ENCODE measurements around the gene TSPEAR. TPM values are rescaled to one million over a fixed set of nuclear protein-coding genes. Genes with fewer than 3 reads are reported as not detected.

The TSPEAR gene
- total and polyA plus RNA-seq, 2 of the 13 experiments (the other 11 are each of a cell fraction or from before 2014, with no cell fraction given): 0.07 to 0.32 TPM

DNA sequence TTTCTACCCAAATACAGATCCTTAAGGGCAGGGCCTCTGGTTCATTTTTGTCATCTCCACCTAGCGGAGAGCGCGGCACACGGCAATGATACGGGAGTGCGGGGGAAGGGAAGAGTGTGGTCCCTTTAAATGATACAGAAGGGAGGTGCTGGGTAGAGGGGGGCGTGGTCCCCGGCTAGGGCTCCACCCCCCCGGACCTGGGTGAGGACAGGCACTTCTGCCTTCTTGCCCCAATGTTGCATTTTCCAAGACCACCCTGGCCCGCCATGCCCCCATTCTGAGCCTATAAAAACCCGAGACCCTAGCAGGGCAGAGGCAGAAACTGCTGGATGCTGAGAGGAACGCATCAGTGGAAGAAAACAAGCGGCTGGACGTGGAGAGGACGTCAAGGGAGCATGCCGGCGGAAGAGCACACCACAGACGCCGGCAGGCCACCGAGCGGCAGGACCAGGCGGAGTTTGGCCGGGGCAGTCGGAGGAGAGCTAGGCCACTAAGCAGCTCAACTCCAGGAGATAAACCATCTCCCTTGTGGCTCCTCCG is 226.0 kb downstream of the TSPEAR start (continued):
- TF ChIP-seq, protein P1, sequence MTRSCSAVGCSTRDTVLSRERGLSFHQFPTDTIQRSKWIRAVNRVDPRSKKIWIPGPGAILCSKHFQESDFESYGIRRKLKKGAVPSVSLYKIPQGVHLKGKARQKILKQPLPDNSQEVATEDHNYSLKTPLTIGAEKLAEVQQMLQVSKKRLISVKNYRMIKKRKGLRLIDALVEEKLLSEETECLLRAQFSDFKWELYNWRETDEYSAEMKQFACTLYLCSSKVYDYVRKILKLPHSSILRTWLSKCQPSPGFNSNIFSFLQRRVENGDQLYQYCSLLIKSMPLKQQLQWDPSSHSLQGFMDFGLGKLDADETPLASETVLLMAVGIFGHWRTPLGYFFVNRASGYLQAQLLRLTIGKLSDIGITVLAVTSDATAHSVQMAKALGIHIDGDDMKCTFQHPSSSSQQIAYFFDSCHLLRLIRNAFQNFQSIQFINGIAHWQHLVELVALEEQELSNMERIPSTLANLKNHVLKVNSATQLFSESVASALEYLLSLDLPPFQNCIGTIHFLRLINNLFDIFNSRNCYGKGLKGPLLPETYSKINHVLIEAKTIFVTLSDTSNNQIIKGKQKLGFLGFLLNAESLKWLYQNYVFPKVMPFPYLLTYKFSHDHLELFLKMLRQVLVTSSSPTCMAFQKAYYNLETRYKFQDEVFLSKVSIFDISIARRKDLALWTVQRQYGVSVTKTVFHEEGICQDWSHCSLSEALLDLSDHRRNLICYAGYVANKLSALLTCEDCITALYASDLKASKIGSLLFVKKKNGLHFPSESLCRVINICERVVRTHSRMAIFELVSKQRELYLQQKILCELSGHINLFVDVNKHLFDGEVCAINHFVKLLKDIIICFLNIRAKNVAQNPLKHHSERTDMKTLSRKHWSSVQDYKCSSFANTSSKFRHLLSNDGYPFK (CRISPR knock-in tag; IDR thresholded peaks at IDR 0.05; ENCODE audit: borderline replicate concordance): 0 out of 2 replicates have a peak, but pooled peaks have one; percentile 42
- TF ChIP-seq ZFX (CRISPR knock-in tag; IDR thresholded peaks at IDR 0.05; ENCODE audit: low read depth) (peak; percentile 25; the same call in 1 of the 2 replicates), MIER3 (CRISPR knock-in tag; IDR thresholded peaks at IDR 0.05; ENCODE audit: borderline replicate concordance) (peak; percentile 42; the same call in 1 of the 2 replicates), RBFOX2 (IDR thresholded peaks at IDR 0.05; ENCODE audit: low read depth, low read length) (peak; percentile 71; the same call in 1 of the 2 replicates), SP4 (CRISPR knock-in tag; IDR thresholded peaks at IDR 0.05) (0 out of 2 replicates have a peak, but pooled peaks have one; percentile 43), ZNF331 (CRISPR knock-in tag; IDR thresholded peaks at IDR 0.05) (no peak), ZNF350 (CRISPR knock-in tag; IDR thresholded peaks at IDR 0.05; ENCODE audit: borderline replicate concordance, low read depth) (no peak), HDAC1 (CRISPR knock-in tag; IDR thresholded peaks at IDR 0.05) (0 out of 2 replicates have a peak, but pooled peaks have one; percentile 41), HOXA3 (CRISPR knock-in tag; IDR thresholded peaks at IDR 0.05) (peak; percentile 25; the same call in 1 of the 2 replicates), XRCC5 (optimal IDR thresholded peaks at IDR 0.05; ENCODE audit: low read length) (peak; percentile 67)
- TF ChIP-seq, protein P2, sequence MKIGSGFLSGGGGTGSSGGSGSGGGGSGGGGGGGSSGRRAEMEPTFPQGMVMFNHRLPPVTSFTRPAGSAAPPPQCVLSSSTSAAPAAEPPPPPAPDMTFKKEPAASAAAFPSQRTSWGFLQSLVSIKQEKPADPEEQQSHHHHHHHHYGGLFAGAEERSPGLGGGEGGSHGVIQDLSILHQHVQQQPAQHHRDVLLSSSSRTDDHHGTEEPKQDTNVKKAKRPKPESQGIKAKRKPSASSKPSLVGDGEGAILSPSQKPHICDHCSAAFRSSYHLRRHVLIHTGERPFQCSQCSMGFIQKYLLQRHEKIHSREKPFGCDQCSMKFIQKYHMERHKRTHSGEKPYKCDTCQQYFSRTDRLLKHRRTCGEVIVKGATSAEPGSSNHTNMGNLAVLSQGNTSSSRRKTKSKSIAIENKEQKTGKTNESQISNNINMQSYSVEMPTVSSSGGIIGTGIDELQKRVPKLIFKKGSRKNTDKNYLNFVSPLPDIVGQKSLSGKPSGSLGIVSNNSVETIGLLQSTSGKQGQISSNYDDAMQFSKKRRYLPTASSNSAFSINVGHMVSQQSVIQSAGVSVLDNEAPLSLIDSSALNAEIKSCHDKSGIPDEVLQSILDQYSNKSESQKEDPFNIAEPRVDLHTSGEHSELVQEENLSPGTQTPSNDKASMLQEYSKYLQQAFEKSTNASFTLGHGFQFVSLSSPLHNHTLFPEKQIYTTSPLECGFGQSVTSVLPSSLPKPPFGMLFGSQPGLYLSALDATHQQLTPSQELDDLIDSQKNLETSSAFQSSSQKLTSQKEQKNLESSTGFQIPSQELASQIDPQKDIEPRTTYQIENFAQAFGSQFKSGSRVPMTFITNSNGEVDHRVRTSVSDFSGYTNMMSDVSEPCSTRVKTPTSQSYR (CRISPR knock-in tag; IDR thresholded peaks at IDR 0.05; ENCODE audit: borderline replicate concordance): peak; percentile 86
- TF ChIP-seq, protein P3, sequence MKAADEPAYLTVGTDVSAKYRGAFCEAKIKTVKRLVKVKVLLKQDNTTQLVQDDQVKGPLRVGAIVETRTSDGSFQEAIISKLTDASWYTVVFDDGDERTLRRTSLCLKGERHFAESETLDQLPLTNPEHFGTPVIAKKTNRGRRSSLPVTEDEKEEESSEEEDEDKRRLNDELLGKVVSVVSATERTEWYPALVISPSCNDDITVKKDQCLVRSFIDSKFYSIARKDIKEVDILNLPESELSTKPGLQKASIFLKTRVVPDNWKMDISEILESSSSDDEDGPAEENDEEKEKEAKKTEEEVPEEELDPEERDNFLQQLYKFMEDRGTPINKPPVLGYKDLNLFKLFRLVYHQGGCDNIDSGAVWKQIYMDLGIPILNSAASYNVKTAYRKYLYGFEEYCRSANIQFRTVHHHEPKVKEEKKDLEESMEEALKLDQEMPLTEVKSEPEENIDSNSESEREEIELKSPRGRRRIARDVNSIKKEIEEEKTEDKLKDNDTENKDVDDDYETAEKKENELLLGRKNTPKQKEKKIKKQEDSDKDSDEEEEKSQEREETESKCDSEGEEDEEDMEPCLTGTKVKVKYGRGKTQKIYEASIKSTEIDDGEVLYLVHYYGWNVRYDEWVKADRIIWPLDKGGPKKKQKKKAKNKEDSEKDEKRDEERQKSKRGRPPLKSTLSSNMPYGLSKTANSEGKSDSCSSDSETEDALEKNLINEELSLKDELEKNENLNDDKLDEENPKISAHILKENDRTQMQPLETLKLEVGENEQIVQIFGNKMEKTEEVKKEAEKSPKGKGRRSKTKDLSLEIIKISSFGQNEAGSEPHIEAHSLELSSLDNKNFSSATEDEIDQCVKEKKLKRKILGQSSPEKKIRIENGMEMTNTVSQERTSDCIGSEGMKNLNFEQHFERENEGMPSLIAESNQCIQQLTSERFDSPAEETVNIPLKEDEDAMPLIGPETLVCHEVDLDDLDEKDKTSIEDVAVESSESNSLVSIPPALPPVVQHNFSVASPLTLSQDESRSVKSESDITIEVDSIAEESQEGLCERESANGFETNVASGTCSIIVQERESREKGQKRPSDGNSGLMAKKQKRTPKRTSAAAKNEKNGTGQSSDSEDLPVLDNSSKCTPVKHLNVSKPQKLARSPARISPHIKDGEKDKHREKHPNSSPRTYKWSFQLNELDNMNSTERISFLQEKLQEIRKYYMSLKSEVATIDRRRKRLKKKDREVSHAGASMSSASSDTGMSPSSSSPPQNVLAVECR (CRISPR knock-in tag; IDR thresholded peaks at IDR 0.05; ENCODE audit: borderline replicate concordance): peak; percentile 47; the same call in 1 of the 2 replicates
- TF ChIP-seq, protein P4, sequence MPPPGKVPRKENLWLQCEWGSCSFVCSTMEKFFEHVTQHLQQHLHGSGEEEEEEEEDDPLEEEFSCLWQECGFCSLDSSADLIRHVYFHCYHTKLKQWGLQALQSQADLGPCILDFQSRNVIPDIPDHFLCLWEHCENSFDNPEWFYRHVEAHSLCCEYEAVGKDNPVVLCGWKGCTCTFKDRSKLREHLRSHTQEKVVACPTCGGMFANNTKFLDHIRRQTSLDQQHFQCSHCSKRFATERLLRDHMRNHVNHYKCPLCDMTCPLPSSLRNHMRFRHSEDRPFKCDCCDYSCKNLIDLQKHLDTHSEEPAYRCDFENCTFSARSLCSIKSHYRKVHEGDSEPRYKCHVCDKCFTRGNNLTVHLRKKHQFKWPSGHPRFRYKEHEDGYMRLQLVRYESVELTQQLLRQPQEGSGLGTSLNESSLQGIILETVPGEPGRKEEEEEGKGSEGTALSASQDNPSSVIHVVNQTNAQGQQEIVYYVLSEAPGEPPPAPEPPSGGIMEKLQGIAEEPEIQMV (CRISPR knock-in tag; IDR thresholded peaks at IDR 0.05; ENCODE audit: low read depth): peak; percentile 100
- TF ChIP-seq, protein P5, sequence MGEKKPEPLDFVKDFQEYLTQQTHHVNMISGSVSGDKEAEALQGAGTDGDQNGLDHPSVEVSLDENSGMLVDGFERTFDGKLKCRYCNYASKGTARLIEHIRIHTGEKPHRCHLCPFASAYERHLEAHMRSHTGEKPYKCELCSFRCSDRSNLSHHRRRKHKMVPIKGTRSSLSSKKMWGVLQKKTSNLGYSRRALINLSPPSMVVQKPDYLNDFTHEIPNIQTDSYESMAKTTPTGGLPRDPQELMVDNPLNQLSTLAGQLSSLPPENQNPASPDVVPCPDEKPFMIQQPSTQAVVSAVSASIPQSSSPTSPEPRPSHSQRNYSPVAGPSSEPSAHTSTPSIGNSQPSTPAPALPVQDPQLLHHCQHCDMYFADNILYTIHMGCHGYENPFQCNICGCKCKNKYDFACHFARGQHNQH (CRISPR knock-in tag; IDR thresholded peaks at IDR 0.05): no peak
